HG03097 (cell line): ENCODE results near the gene MYO3B.

Experiments
- ATAC-seq: cut with Tn5 transposase; IDR thresholded peaks from one replicate; pipeline ENCODE4 v1.9.1; 2021; ENCODE audit not compliant: unreplicated experiment, low FRiP score

The MYO3B gene

GRCh38 chr2:170159060-170159459, 18.9 kb upstream of the MYO3B start:
- ATAC-seq, result no peak

- no peak for ATAC-seq
These were observed 16.3 kb upstream of the MYO3B start for GRCh38 chr2:170161516-170162270.

- no peak for ATAC-seq
These were observed 15.7 kb upstream of the MYO3B start for GRCh38 chr2:170162271-170162632.

GRCh38 chr2:170163411-170164065, 14.4 kb upstream of the MYO3B start:
- ATAC-seq, result no peak

GRCh38 chr2:170165129-170165528, 12.8 kb upstream of the MYO3B start:
- ATAC-seq, result no peak

- ATAC-seq, result no peak
These were observed 11.2 kb upstream of the MYO3B start for GRCh38 chr2:170166735-170167134.

GRCh38 chr2:170170281-170171040, 7.5 kb upstream of the MYO3B start:
- no peak for ATAC-seq

- ATAC-seq, result no peak
These were observed 1.7 kb upstream of the MYO3B start for GRCh38 chr2:170176212-170176611.

- ATAC-seq, result peak; percentile 75
These were observed 2.2 kb downstream of the MYO3B start for GRCh38 chr2:170180031-170180566.

GRCh38 chr2:170181602-170182001, 3.7 kb downstream of the MYO3B start:
- ATAC-seq, result no peak

- no peak for ATAC-seq
These were observed 7.4 kb downstream of the MYO3B start for GRCh38 chr2:170185319-170185718.

GRCh38 chr2:170189757-170190156, 11.8 kb downstream of the MYO3B start:
- no peak for ATAC-seq

GRCh38 chr2:170190172-170190571, 12.2 kb downstream of the MYO3B start:
- ATAC-seq, result no peak

- no peak for ATAC-seq
These were observed 13.4 kb downstream of the MYO3B start for GRCh38 chr2:170191166-170191866.

GRCh38 chr2:170196963-170197362, 19.0 kb downstream of the MYO3B start:
- ATAC-seq, result no peak

- ATAC-seq, result no peak
These were observed 23.3 kb downstream of the MYO3B start for GRCh38 chr2:170201275-170201674.

GRCh38 chr2:170201734-170202393, 23.9 kb downstream of the MYO3B start:
- no peak for ATAC-seq

GRCh38 chr2:170202437-170202836, 24.5 kb downstream of the MYO3B start:
- no peak for ATAC-seq

- no peak for ATAC-seq
These were observed 26.5 kb downstream of the MYO3B start for GRCh38 chr2:170204298-170204951.

GRCh38 chr2:170206246-170206645, 28.3 kb downstream of the MYO3B start:
- no peak for ATAC-seq
